ENCODE measurements around the gene NSMCE3.

DNA sequence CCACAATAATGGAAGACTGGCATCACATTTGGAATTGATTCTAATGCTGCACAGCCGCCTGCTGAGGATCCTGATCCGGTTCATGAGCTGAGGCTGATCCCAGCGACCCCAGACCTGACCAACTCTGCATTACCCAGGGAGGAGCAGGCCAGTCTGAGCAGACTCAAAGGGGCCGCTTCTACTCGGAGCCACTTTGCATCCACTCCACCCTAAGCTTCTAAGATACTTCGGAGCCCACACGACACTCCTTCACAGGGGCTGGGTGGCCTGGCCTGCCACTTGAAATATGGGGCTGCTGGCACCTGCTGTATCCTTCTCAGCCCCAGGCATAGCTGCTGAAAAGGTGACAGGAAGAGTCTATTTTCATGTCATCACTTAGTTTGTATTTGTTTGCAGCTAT is 33.2 kb upstream of the NSMCE3 start:
- TF ChIP-seq, protein P1, sequence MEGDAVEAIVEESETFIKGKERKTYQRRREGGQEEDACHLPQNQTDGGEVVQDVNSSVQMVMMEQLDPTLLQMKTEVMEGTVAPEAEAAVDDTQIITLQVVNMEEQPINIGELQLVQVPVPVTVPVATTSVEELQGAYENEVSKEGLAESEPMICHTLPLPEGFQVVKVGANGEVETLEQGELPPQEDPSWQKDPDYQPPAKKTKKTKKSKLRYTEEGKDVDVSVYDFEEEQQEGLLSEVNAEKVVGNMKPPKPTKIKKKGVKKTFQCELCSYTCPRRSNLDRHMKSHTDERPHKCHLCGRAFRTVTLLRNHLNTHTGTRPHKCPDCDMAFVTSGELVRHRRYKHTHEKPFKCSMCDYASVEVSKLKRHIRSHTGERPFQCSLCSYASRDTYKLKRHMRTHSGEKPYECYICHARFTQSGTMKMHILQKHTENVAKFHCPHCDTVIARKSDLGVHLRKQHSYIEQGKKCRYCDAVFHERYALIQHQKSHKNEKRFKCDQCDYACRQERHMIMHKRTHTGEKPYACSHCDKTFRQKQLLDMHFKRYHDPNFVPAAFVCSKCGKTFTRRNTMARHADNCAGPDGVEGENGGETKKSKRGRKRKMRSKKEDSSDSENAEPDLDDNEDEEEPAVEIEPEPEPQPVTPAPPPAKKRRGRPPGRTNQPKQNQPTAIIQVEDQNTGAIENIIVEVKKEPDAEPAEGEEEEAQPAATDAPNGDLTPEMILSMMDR (IDR thresholded peaks at IDR 0.05; ENCODE audit: low read length), result no peak
- TF ChIP-seq EZH2 (IDR thresholded peaks at IDR 0.05; ENCODE audit: borderline replicate concordance, low read length), result no peak

Data from OCI-LY1 (cell line).